Uterus (tissue), 2 donors: Measurements from ENCODE around the gene KCTD2.

Experiments
- CTCF ChIP-seq, 4 experiments: fragments of 200-600 bp in 2 of 4; fragments of 450-650 bp in 2 of 4; sonication (generic) in 2 of 4; IDR thresholded peaks; one replicate each; pipeline ENCODE4 v1.5.1; 2016 to 2019; ENCODE audit warnings: antibody characterized with exemption in 4 of 4, mild to moderate bottlenecking in 2 of 4, moderate library complexity in 1 of 4
- POLR2A ChIP-seq, 2 donors: fragments of 450-650 bp; IDR thresholded peaks; one replicate each; pipeline ENCODE4 v1.6.1; 2016; ENCODE audit warnings: antibody characterized with exemption in 2 of 2, mild to moderate bottlenecking in 1 of 2, moderate library complexity in 1 of 2

DNA sequence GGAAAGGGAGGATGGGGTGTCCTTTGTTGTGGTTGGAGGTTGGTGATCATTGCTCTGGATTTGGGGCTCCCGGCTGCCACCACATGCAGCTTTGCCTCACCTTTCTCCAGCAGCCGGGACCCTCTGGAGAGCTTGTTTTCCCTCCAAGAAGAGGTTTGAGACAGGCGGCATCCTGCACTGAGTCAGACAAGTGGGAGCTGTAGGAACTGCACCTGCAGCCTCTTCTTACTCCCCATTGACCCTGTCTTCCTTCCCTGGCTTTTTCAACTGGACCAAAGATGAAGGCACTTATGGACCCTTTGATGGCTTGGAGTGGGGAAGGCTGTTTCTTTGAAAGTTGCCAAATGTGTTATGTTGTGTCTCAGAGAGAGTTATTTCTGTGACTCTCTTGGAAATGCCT lies 16.6 kb downstream of the KCTD2 start:
- TF ChIP-seq CTCF (IDR thresholded peaks at IDR 0.05) (no peak), POLR2A (IDR thresholded peaks at IDR 0.05) (no peak)
